AG04450 (cell line): ENCODE measurements around the gene PPP2R2C. TPM values are rescaled to one million over a fixed set of nuclear protein-coding genes. Genes with fewer than 3 reads are reported as not detected.

Experiments
- CTCF ChIA-PET: fragments of 300-600, 350-600 bp; formaldehyde crosslinking; extraction: SDS; loops from one replicate; lab custom pipeline; 2022; ENCODE audit warnings: antibody characterized with exemption, inconsistent platforms; lab: Charles Lee
- POLR2A ChIA-PET: fragments of 350-600 bp; formaldehyde crosslinking; extraction: SDS; loops from one replicate; lab custom pipeline; 2021; ENCODE audit warnings: antibody characterized with exemption, inconsistent platforms; lab: Yijun Ruan, JAX
- DNase-seq: peaks from one replicate; pipeline ENCODE4 v3.0.0-alpha.2; 2011; ENCODE audit warnings: low read depth, low spot score
- H3K27ac ChIP-seq: one replicate; pipeline ENCODE4 v1.5.1; 2012; ENCODE audit warnings: low read depth, low read length, control low read depth
- H3K27me3 ChIP-seq: one replicate; pipeline ENCODE4 v1.6.0; 2012; ENCODE audit warnings: low read length; ENCODE audit not compliant: control insufficient read depth, insufficient read depth
- H3K4me3 ChIP-seq: 2 replicates; pipeline ENCODE4 v1.5.1; 2011; ENCODE audit warnings: mild to moderate bottlenecking, low read depth, low read length, control low read depth
- H3K9me3 ChIP-seq: 2 replicates; pipeline ENCODE4 v1.5.1; 2012; ENCODE audit warnings: low read length; ENCODE audit not compliant: control insufficient read depth, insufficient read depth
- polyA plus RNA-seq: library from polyadenylated mRNA; depleted of rRNA; stranded (reverse); fragments of >200 nt; gene quantifications from 2 replicates; pipeline ENCODE4 v1.2.3, GENCODE V29; 2011
- TF ChIP-seq, protein P1 (sequence below): IDR thresholded peaks from 2 replicates; pipeline ENCODE4 v1.5.1; 2011; ENCODE audit warnings: low read depth, low read length, control low read depth, inconsistent platforms

The PPP2R2C gene
- polyA plus RNA-seq, 1 experiment: 0.07 TPM

- ChIA-PET POLR2A (no interaction called here), CTCF (interaction anchor here (0.8 to 6.3 kb wide), 3 partner anchors 9 to 91 kb away, joined by 3 to 50 read pairs (median 36); no protein-coding TSS in a partner anchor)
- Histone ChIP-seq H3K4me3 (no peak overlapping the region), H3K27ac (no peak overlapping the region), H3K27me3 (peaks cover 12% of the 10 kb centered on the region), H3K9me3 (peaks cover 11% of the 10 kb centered on the region; the same call in 1 of the 2 replicates)
- no peak for DNase-seq
- TF ChIP-seq, protein P1, sequence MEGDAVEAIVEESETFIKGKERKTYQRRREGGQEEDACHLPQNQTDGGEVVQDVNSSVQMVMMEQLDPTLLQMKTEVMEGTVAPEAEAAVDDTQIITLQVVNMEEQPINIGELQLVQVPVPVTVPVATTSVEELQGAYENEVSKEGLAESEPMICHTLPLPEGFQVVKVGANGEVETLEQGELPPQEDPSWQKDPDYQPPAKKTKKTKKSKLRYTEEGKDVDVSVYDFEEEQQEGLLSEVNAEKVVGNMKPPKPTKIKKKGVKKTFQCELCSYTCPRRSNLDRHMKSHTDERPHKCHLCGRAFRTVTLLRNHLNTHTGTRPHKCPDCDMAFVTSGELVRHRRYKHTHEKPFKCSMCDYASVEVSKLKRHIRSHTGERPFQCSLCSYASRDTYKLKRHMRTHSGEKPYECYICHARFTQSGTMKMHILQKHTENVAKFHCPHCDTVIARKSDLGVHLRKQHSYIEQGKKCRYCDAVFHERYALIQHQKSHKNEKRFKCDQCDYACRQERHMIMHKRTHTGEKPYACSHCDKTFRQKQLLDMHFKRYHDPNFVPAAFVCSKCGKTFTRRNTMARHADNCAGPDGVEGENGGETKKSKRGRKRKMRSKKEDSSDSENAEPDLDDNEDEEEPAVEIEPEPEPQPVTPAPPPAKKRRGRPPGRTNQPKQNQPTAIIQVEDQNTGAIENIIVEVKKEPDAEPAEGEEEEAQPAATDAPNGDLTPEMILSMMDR: no peak
Observed at GRCh38 chr4:6341696-6342095, 130.7 kb downstream of the PPP2R2C start.

- no peak for DNase-seq
- ChIA-PET POLR2A (no interaction called here), CTCF (interaction anchor here (1.8 to 6.3 kb wide), 3 partner anchors 8 to 90 kb away, joined by 6 to 50 read pairs (median 36); no protein-coding TSS in a partner anchor)
- TF ChIP-seq, protein P1: no peak
- Histone ChIP-seq H3K27me3 (peaks cover 12% of the 10 kb centered on the region), H3K9me3 (peaks cover 6% of the 10 kb centered on the region; the same call in 1 of the 2 replicates), H3K27ac (no peak overlapping the region), H3K4me3 (no peak overlapping the region)
Observed at GRCh38 chr4:6340446-6341015, 131.9 kb downstream of the PPP2R2C start.

GRCh38 chr4:6339818-6340445, 132.5 kb downstream of the PPP2R2C start:
- peaks cover 12% of the 10 kb centered on the region for H3K27me3 ChIP-seq
- peaks cover under 1% of the 10 kb centered on the region; the same call in 1 of the 2 replicates for H3K9me3 ChIP-seq
- no peak for DNase-seq
- TF ChIP-seq, protein P1: no peak
- no peak overlapping the region for H3K27ac ChIP-seq
- ChIA-PET CTCF (interaction anchor here (1.8 to 6.3 kb wide), 2 partner anchors 12 to 90 kb away, joined by 6 to 36 read pairs; no protein-coding TSS in a partner anchor), POLR2A (no interaction called here)
- H3K4me3 ChIP-seq: no peak overlapping the region

DNA sequence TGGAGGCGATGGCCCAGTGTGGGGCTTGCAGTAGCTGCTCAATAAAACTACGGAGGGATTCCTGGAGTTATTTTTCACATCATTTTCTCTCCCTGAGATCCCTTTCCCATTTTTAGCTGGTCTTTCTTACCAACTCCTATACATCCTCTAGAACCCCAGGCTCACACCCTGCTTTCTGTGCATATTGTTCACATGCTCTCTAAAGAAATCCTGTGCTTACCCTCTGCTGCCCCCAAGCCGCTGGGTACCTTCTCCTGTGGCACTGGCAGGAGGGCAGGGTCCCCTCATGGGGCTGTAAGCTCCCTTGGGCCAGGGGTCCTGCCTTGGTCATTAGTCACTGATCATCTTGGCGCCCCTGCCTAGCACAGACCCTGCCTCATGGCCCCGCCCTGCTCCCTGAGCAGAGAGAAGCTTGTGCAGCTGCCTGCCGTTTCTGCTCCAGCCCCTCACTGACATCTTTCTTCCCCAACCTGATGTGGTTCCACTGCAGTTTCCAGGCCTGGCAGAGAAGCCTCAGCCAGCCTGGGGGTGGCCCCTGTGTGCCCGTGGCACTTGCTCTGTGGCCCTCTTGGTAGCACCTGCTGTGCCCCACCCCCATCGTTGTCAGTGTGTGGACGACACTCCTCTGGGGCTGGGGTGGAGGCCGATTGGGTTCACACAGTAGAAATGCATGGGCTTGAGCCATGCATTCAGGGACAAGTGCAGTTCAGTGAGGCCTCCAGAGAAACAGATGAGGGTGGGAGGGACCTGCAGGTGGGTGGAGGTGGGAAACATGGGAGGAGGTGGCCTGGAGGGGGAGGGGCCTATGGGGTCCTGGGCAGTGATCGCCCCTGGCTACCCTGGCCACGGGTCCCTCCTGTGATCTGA, 133.2 kb downstream of the PPP2R2C start:
- H3K9me3 ChIP-seq: no peaks in the 10 kb centered on the region
- TF ChIP-seq, protein P1: no peak
- POLR2A ChIA-PET: no interaction called here
- H3K27ac ChIP-seq: no peak overlapping the region
- no peak for DNase-seq
- CTCF ChIA-PET: interaction anchor here (1.3 to 1.8 kb wide), 2 partner anchors 12 to 88 kb away, joined by 3 to 6 read pairs; no protein-coding TSS in a partner anchor
- peaks cover 16% of the 10 kb centered on the region for H3K27me3 ChIP-seq
- H3K4me3 ChIP-seq: no peak overlapping the region
